H9 (cell line): ENCODE data around the gene ZNF879. TPM values are rescaled to one million over a fixed set of nuclear protein-coding genes. Genes with fewer than 3 reads are reported as not detected.

Experiments used
- DNase-seq: peaks from one replicate; pipeline ENCODE4 v3.0.0-alpha.2; 2017
- H2AFZ ChIP-seq: one replicate; pipeline ENCODE4 v1.6.1; 2013; ENCODE audit warnings: mild to moderate bottlenecking, low read length, control low read depth, moderate library complexity
- H2AK5ac ChIP-seq: 2 replicates; pipeline ENCODE4 v1.6.1; 2013; ENCODE audit warnings: low read length, control low read depth, mixed read lengths; ENCODE audit not compliant: insufficient read length
- H2BK120ac ChIP-seq: one replicate; pipeline ENCODE4 v1.6.1; 2013; ENCODE audit warnings: low read depth, mild to moderate bottlenecking, low read length, control low read depth, inconsistent platforms; ENCODE audit not compliant: poor library complexity, severe bottlenecking
- H2BK12ac ChIP-seq: 2 replicates; pipeline ENCODE4 v1.6.1; 2013; ENCODE audit warnings: low read length, control low read depth, mixed read lengths, low read depth; ENCODE audit not compliant: insufficient read length
- H2BK15ac ChIP-seq: 2 replicates; pipeline ENCODE4 v1.6.1; 2013; ENCODE audit warnings: low read depth, low read length, control low read depth
- H2BK20ac ChIP-seq: one replicate; pipeline ENCODE4 v1.6.1; 2013; ENCODE audit warnings: low read depth, mild to moderate bottlenecking, low read length, control low read depth, inconsistent platforms; ENCODE audit not compliant: poor library complexity, severe bottlenecking
- H2BK5ac ChIP-seq: 2 replicates; pipeline ENCODE4 v1.6.1; 2013; ENCODE audit warnings: low read length, control low read depth, mixed read lengths; ENCODE audit not compliant: insufficient read length
- H3K14ac ChIP-seq: 2 replicates; pipeline ENCODE4 v1.6.1; 2013; ENCODE audit warnings: low read length, control low read depth; ENCODE audit not compliant: insufficient read depth
- H3K18ac ChIP-seq: 2 replicates; pipeline ENCODE4 v1.6.1; 2013; ENCODE audit warnings: low read depth, mild to moderate bottlenecking, mixed read lengths, low read length, control low read depth; ENCODE audit not compliant: insufficient read length
- H3K23ac ChIP-seq: 2 replicates; pipeline ENCODE4 v1.6.1; 2013; ENCODE audit warnings: low read length, control low read depth, mixed read lengths, low read depth; ENCODE audit not compliant: insufficient read length
- H3K23me2 ChIP-seq: 2 replicates; pipeline ENCODE4 v1.6.1; 2013; ENCODE audit warnings: low read depth, mild to moderate bottlenecking, mixed read lengths, low read length, control low read depth; ENCODE audit not compliant: insufficient read length, poor library complexity, severe bottlenecking
- H3K27ac ChIP-seq: 2 replicates; pipeline ENCODE4 v1.5.1; 2013; ENCODE audit warnings: low read length, control low read depth, mixed read lengths, low read depth; ENCODE audit not compliant: insufficient read length
- H3K27me3 ChIP-seq: 2 replicates; pipeline ENCODE4 v1.6.1; 2013; ENCODE audit warnings: low read length, control low read depth, inconsistent platforms; ENCODE audit not compliant: insufficient read depth
- H3K4ac ChIP-seq: 2 replicates; pipeline ENCODE4 v1.6.1; 2013; ENCODE audit warnings: low read depth, mild to moderate bottlenecking, control low read depth, inconsistent platforms, low read length, moderate library complexity
- H3K4me1 ChIP-seq: 2 replicates; pipeline ENCODE4 v1.6.1; 2013; ENCODE audit warnings: low read length, control low read depth, inconsistent platforms; ENCODE audit not compliant: insufficient read depth
- H3K4me2 ChIP-seq: 2 replicates; pipeline ENCODE4 v1.6.1; 2013; ENCODE audit warnings: low read length, control low read depth, mixed read lengths; ENCODE audit not compliant: insufficient read length, insufficient read depth
- H3K56ac ChIP-seq: 2 replicates; pipeline ENCODE4 v1.6.1; 2013; ENCODE audit warnings: low read depth, mild to moderate bottlenecking, mixed read lengths, low read length, control low read depth; ENCODE audit not compliant: insufficient read length
- H3K79me1 ChIP-seq: 2 replicates; pipeline ENCODE4 v1.6.1; 2013; ENCODE audit warnings: low read depth, mild to moderate bottlenecking, moderate library complexity, low read length, control low read depth, inconsistent platforms; ENCODE audit not compliant: insufficient read depth, poor library complexity, severe bottlenecking
- H3K79me2 ChIP-seq: 2 replicates; pipeline ENCODE4 v1.6.1; 2013; ENCODE audit warnings: low read length, control low read depth, inconsistent platforms; ENCODE audit not compliant: insufficient read depth
- H3K9ac ChIP-seq: 2 replicates; pipeline ENCODE4 v1.6.1; 2013; ENCODE audit warnings: low read length, control low read depth, mixed read lengths; ENCODE audit not compliant: insufficient read length; ENCODE audit errors: extremely low read depth
- H3K9me3 ChIP-seq: one replicate; pipeline ENCODE4 v1.6.1; 2013; ENCODE audit warnings: low read depth, low read length, inconsistent platforms; ENCODE audit not compliant: control insufficient read depth
- H3T11ph ChIP-seq: one replicate; pipeline ENCODE4 v1.6.1; 2013; ENCODE audit warnings: mild to moderate bottlenecking, low read length, control low read depth, inconsistent platforms
- H4K20me1 ChIP-seq: one replicate; pipeline ENCODE4 v1.6.1; 2013; ENCODE audit not compliant: control insufficient read depth, insufficient read length, insufficient read depth
- H4K5ac ChIP-seq: 2 replicates; pipeline ENCODE4 v1.6.1; 2013; ENCODE audit warnings: low read depth, mild to moderate bottlenecking, mixed read lengths, low read length, control low read depth; ENCODE audit not compliant: insufficient read length
- H4K8ac ChIP-seq: replicated peaks from 2 replicates; pipeline ENCODE4 v1.6.1; 2013; ENCODE audit warnings: low read length, control low read depth, mixed read lengths, low read depth; ENCODE audit not compliant: insufficient read length
- H4K91ac ChIP-seq: 2 replicates; pipeline ENCODE4 v1.6.1; 2013; ENCODE audit warnings: low read depth, mild to moderate bottlenecking, moderate library complexity, mixed read lengths, low read length, control low read depth; ENCODE audit not compliant: insufficient read length
- H3K27ac Mint-ChIP-seq, 3 experiments: 2 replicates in 2 of 3; 3 replicates in 1 of 3; pipeline ENCODE4 v1.8.0; 2020 to 2021; ENCODE audit warnings: mixed read lengths in 3 of 3, mild to moderate bottlenecking in 1 of 3, moderate library complexity in 1 of 3
- H3K27me3 Mint-ChIP-seq: 2 replicates; pipeline ENCODE4 v1.8.0; 2021; ENCODE audit warnings: low read depth, mild to moderate bottlenecking, moderate library complexity, mixed read lengths
- H3K36me3 Mint-ChIP-seq, 3 experiments: 2 replicates in 2 of 3; 3 replicates in 1 of 3; pipeline ENCODE4 v1.8.0; 2020 to 2021; ENCODE audit warnings: low read depth in 3 of 3, mixed read lengths in 3 of 3; ENCODE audit not compliant: insufficient read depth in 1 of 3
- H3K4me1 Mint-ChIP-seq, 2 experiments: 2 replicates each; pipeline ENCODE4 v1.8.0; 2020; ENCODE audit warnings: mixed read lengths in 2 of 2
- H3K4me3 Mint-ChIP-seq, 2 experiments: 2 replicates in 1 of 2; 3 replicates in 1 of 2; pipeline ENCODE4 v1.8.0; 2020 to 2021; ENCODE audit warnings: mild to moderate bottlenecking in 2 of 2, mixed read lengths in 2 of 2, moderate library complexity in 1 of 2
- H3K9me3 Mint-ChIP-seq, 2 experiments: 2 replicates in 1 of 2; 3 replicates in 1 of 2; pipeline ENCODE4 v1.8.0; 2020; ENCODE audit warnings: mild to moderate bottlenecking in 2 of 2, mixed read lengths in 2 of 2, moderate library complexity in 1 of 2
- WGBS: extraction: QIAGEN DNeasy Blood & Tissue Kit; methylation state at CpG from one replicate; pipeline ENCODE4 v1.1.7; 2013; ENCODE audit warnings: missing lambda C conversion rate, low lambda C conversion rate, mixed read lengths; ENCODE audit not compliant: insufficient read length; ENCODE audit errors: extremely low coverage; 5-methylcytosine and 5-hydroxymethylcytosine counted together
- total RNA-seq: library from RNA; stranded (reverse); gene quantifications from 2 replicates; pipeline ENCODE4 v1.2.1, GENCODE V29; 2021
- TF ChIP-seq, protein P1 (sequence below): fragments of 200-600 bp; sonication (generic); conservative IDR thresholded peaks from 3 replicates; pipeline ENCODE4 v1.8.0; 2021; ENCODE audit warnings: antibody characterized with exemption, mild to moderate bottlenecking

Gene ZNF879
- total RNA-seq, 1 experiment from 2014 or later: 5.4 TPM

DNA sequence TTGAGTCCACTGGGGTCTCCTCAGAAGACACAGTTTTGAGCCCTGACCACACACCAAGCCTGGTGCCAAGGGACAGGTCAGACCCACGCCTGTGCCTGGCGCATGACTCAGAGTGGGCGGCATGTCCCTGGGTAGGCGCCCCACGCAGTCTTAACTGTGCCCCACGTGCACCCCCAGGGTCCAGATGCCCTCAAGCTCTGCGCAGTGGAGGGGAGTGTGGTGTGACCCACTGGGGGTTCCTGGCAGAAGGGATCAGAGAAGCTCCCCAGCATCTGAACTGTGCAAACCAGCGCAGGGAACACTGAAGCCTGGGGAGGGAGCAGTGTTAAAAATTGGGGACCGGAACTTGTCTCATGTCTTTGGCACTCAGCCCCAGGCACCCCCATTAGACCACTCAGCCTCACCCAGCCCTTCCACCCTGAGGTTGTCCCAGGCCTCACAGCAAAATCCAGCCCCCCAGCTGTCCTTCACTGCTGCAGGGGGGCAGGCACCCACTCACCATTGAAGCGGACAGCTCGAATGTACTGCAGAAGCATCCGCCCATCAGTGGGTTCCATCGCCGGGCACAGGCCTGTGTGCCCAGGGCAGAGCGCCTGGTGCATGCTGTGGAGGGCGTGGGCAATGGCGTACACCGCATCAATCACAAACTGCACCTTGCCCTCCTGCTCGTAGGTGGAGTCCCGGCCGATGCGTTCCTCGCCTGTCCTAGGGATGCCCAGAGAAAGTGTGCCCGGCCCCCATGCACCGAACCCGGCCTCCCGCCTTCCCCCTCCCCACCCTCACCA lies 35.0 kb upstream of the ZNF879 start:
- Histone ChIP-seq H4K20me1 (no peaks in the 10 kb centered on the region), H3K79me1 (no peaks in the 10 kb centered on the region), H4K5ac (no peak overlapping the region), H2BK15ac (no peak overlapping the region), H3K14ac (no peak overlapping the region), H2BK20ac (no peak overlapping the region), H2AK5ac (no peak overlapping the region), H3T11ph (no peak overlapping the region), H3K4ac (no peak overlapping the region), H3K27ac (no peak overlapping the region), H2AFZ (no peak overlapping the region), H2BK5ac (no peak overlapping the region), H3K27me3 (peaks cover 7% of the 10 kb centered on the region; the same call in 1 of the 2 replicates), H4K91ac (no peak overlapping the region), H3K23ac (no peak overlapping the region), H4K8ac (no peak overlapping the region), H3K56ac (no peak overlapping the region), H3K4me2 (no peak overlapping the region), H3K18ac (no peak overlapping the region), H3K4me1 (no peaks in the 10 kb centered on the region), H3K79me2 (no peaks in the 10 kb centered on the region), H2BK12ac (no peak overlapping the region), H2BK120ac (no peak overlapping the region), H3K9ac (no peak overlapping the region), H3K23me2 (no peaks in the 10 kb centered on the region), H3K9me3 (peaks cover 51% of the 10 kb centered on the region)
- no peak for DNase-seq
- TF ChIP-seq, protein P1, sequence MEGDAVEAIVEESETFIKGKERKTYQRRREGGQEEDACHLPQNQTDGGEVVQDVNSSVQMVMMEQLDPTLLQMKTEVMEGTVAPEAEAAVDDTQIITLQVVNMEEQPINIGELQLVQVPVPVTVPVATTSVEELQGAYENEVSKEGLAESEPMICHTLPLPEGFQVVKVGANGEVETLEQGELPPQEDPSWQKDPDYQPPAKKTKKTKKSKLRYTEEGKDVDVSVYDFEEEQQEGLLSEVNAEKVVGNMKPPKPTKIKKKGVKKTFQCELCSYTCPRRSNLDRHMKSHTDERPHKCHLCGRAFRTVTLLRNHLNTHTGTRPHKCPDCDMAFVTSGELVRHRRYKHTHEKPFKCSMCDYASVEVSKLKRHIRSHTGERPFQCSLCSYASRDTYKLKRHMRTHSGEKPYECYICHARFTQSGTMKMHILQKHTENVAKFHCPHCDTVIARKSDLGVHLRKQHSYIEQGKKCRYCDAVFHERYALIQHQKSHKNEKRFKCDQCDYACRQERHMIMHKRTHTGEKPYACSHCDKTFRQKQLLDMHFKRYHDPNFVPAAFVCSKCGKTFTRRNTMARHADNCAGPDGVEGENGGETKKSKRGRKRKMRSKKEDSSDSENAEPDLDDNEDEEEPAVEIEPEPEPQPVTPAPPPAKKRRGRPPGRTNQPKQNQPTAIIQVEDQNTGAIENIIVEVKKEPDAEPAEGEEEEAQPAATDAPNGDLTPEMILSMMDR: no peak
- Mint-ChIP-seq H3K9me3 (peaks cover 56 to 85% of the 10 kb centered on the region in 2 experiments), H3K4me1 (no peaks in the 10 kb centered on the region), H3K36me3 (peaks cover 4 to 16% (median 15%) of the 10 kb centered on the region in 3 experiments; a peak in 6 of 7 replicates), H3K27ac (no peak overlapping the region), H3K4me3 (no peak overlapping the region), H3K27me3 (peaks cover 38% of the 10 kb centered on the region)
- WGBS: no CpG with 5 or more reads among the region's 27 CpGs
